Upper lobe of left lung (tissue), 6 donors: ENCODE data around the gene ARHGAP11A. TPM values are rescaled to one million over a fixed set of nuclear protein-coding genes. Genes with fewer than 3 reads are reported as not detected.

Experiments
- ATAC-seq, 2 donors: fragments of 200-7000 bp; cut with Tn5 transposase; one replicate each; pipeline ENCODE4 v1.9.1; 2022; ENCODE audit warnings: mild to moderate bottlenecking in 2 of 2, moderate library complexity in 2 of 2; ENCODE audit not compliant: low FRiP score in 2 of 2
- DNase-seq, 2 donors: peaks; one replicate each; pipeline ENCODE4 v3.0.0-alpha.2; 2019 to 2020
- H3K27ac ChIP-seq, 4 donors: fragments of 200-600 bp; sonication (generic); one replicate each; pipeline ENCODE4 v1.5.1; 2016 to 2019
- H3K27me3 ChIP-seq, 4 donors: fragments of 200-600 bp; sonication (generic); one replicate each; pipeline ENCODE4 v1.5.1; 2017 to 2019
- H3K36me3 ChIP-seq, 4 donors: fragments of 200-600 bp; sonication (generic); one replicate each; pipeline ENCODE4 v1.5.1; 2016 to 2019
- H3K4me1 ChIP-seq, 4 donors: fragments of 200-600 bp; sonication (generic); one replicate each; pipeline ENCODE4 v1.5.1; 2018 to 2019
- H3K4me3 ChIP-seq, 4 donors: fragments of 200-600 bp; sonication (generic); one replicate each; pipeline ENCODE4 v1.5.1; 2017 to 2019; ENCODE audit warnings: mild to moderate bottlenecking in 2 of 4, moderate library complexity in 1 of 4
- H3K9me3 ChIP-seq, 4 donors: fragments of 200-600 bp; sonication (generic); one replicate each; pipeline ENCODE4 v1.5.1; 2018 to 2019
- CTCF ChIP-seq, 6 experiments: fragments of 450-650 bp in 4 of 6; fragments of 200-600 bp in 2 of 6; sonication (generic) in 2 of 6; IDR thresholded peaks; one replicate each; pipeline ENCODE4 v1.5.1; 2016 to 2019; ENCODE audit warnings: antibody characterized with exemption in 6 of 6
- EP300 ChIP-seq, 4 donors: sonication (generic); formaldehyde crosslinking; IDR thresholded peaks; one replicate each; pipeline ENCODE4 v1.5.1; 2017; ENCODE audit warnings: antibody characterized with exemption in 4 of 4, control low read depth in 2 of 4
- POLR2A ChIP-seq, 4 donors: fragments of 450-650 bp; IDR thresholded peaks; one replicate each; pipeline ENCODE4 v1.5.1; 2016 to 2017; ENCODE audit warnings: antibody characterized with exemption in 4 of 4, mild to moderate bottlenecking in 2 of 4
- POLR2AphosphoS5 ChIP-seq, 2 donors: sonication (generic); formaldehyde crosslinking; IDR thresholded peaks; one replicate each; pipeline ENCODE4 v1.5.1; 2017; ENCODE audit warnings: antibody characterized with exemption in 2 of 2
- WGBS, 2 donors: methylation state at CpG; one replicate each; pipeline ENCODE4 v1.1.5; 2017 to 2018; 5-methylcytosine and 5-hydroxymethylcytosine counted together
- total RNA-seq, 6 donors: library from RNA; depleted of rRNA in 4 of 6; stranded (reverse); fragments of >200 nt in 4 of 6; gene quantifications; one replicate each; pipeline versions ENCODE4 v1.1.0 to v1.2.1, GENCODE V29; 2016 to 2021
- donor health status: DM: no; HTN: no; CAD: no; lungs with moderate emphysema.
- donor health status: DM: no; HTN: yes; CAD: no; lungs with severe emphysema.

Gene ARHGAP11A
- total RNA-seq, 6 donors from 2014 or later, result 2.1 to 4.8 (median 3.9) TPM

- H3K27me3 ChIP-seq, result no peaks in the 10 kb centered on the region
- no peaks in the 10 kb centered on the region for H3K9me3 ChIP-seq
- no peak overlapping the region for H3K27ac ChIP-seq
- peak; percentile 85 for ATAC-seq
- no peak overlapping the region for H3K4me3 ChIP-seq
- H3K36me3 ChIP-seq, result no peaks in the 10 kb centered on the region
- peak in 1 of 2 donors; percentile 39 for DNase-seq
- H3K4me1 ChIP-seq, result no peaks in the 10 kb centered on the region
- 37 to 47% methylated on average over 6 of the region's 6 CpGs for WGBS, 2 donors
- TF ChIP-seq EP300 (IDR thresholded peaks at IDR 0.05) (no peak), CTCF (IDR thresholded peaks at IDR 0.05) (peak; percentile 53 to 87 (median 77))
Observed at GRCh38 chr15:32651229-32651837, 36.0 kb downstream of the ARHGAP11A start.

GRCh38 chr15:32652178-32652577 lies 36.9 kb downstream of the ARHGAP11A start:
- Histone ChIP-seq H3K27ac (no peak overlapping the region), H3K4me3 (no peak overlapping the region), H3K9me3 (no peaks in the 10 kb centered on the region), H3K27me3 (no peaks in the 10 kb centered on the region), H3K4me1 (no peaks in the 10 kb centered on the region), H3K36me3 (no peaks in the 10 kb centered on the region)
- WGBS, 2 donors, result 76 to 82% methylated on average over 3 of the region's 3 CpGs
- TF ChIP-seq CTCF (IDR thresholded peaks at IDR 0.05) (no peak), POLR2A (IDR thresholded peaks at IDR 0.05) (no peak)
- DNase-seq (no peak), ATAC-seq (no peak)

GRCh38 chr15:32656091-32656490 lies 40.8 kb downstream of the ARHGAP11A start:
- 50 to 52% methylated on average over 4 of the region's 4 CpGs for WGBS, 2 donors
- no peak for DNase-seq
- no peak overlapping the region for H3K4me3 ChIP-seq
- H3K4me1 ChIP-seq, result peaks cover 0 to 5% (median 3%) of the 10 kb centered on the region in 4 donors
- no peaks in the 10 kb centered on the region for H3K27me3 ChIP-seq
- no peak for TF ChIP-seq POLR2AphosphoS5 (IDR thresholded peaks at IDR 0.05)
- no peak for TF ChIP-seq EP300 (IDR thresholded peaks at IDR 0.05)
- TF ChIP-seq CTCF (IDR thresholded peaks at IDR 0.05), result no peak
- no peak for TF ChIP-seq POLR2A (IDR thresholded peaks at IDR 0.05)
- no peaks in the 10 kb centered on the region for H3K36me3 ChIP-seq
- H3K9me3 ChIP-seq, result no peaks in the 10 kb centered on the region
- no peak for ATAC-seq
- H3K27ac ChIP-seq, result no peak overlapping the region

- H3K27me3 ChIP-seq, result no peaks in the 10 kb centered on the region
- H3K4me3 ChIP-seq, result no peak overlapping the region
- peaks cover 0 to 5% (median 3%) of the 10 kb centered on the region in 4 donors for H3K4me1 ChIP-seq
- no peaks in the 10 kb centered on the region for H3K9me3 ChIP-seq
- TF ChIP-seq POLR2A (IDR thresholded peaks at IDR 0.05) (no peak), POLR2AphosphoS5 (IDR thresholded peaks at IDR 0.05) (no peak), EP300 (IDR thresholded peaks at IDR 0.05) (no peak), CTCF (IDR thresholded peaks at IDR 0.05) (no peak)
- DNase-seq, result no peak
- no peak for ATAC-seq
- H3K36me3 ChIP-seq, result no peaks in the 10 kb centered on the region
- no peak overlapping the region for H3K27ac ChIP-seq
- 92 to 94% methylated on average over 9 of the region's 9 CpGs for WGBS, 2 donors
Observed at GRCh38 chr15:32656496-32656895, 41.2 kb downstream of the ARHGAP11A start.

- Histone ChIP-seq H3K4me3 (peak overlapping the region in 1 of 4 donors; percentile 18), H3K4me1 (peaks cover 0 to 5% (median 3%) of the 10 kb centered on the region in 4 donors), H3K27ac (no peak overlapping the region), H3K36me3 (no peaks in the 10 kb centered on the region), H3K27me3 (no peaks in the 10 kb centered on the region), H3K9me3 (no peaks in the 10 kb centered on the region)
- peak in 1 of 2 donors; percentile 48 for DNase-seq
- TF ChIP-seq POLR2A (IDR thresholded peaks at IDR 0.05) (no peak), EP300 (IDR thresholded peaks at IDR 0.05) (no peak), CTCF (IDR thresholded peaks at IDR 0.05) (peak in 1 of 6 experiments; percentile 23), POLR2AphosphoS5 (IDR thresholded peaks at IDR 0.05) (no peak)
- WGBS, 2 donors, result 43 to 59% methylated on average over 5 of the region's 5 CpGs
- peak in 1 of 2 donors; percentile 38 for ATAC-seq
Observed at GRCh38 chr15:32657198-32657883, 42.0 kb downstream of the ARHGAP11A start.
